HEK293 (cell line): ENCODE results near the gene CROCC.

Experiments
- ATF2 ChIP-seq: fragments of 450-650 bp; formaldehyde crosslinking; IDR thresholded peaks from 2 replicates; pipeline ENCODE4 v1.5.1; 2016; ENCODE audit warnings: missing biosample characterization, missing genetic modification characterization, low read depth
- KLF10 ChIP-seq: fragments of 450-650 bp; IDR thresholded peaks from 2 replicates; pipeline ENCODE4 v1.5.1; 2018; ENCODE audit warnings: missing biosample characterization, mild to moderate bottlenecking, missing genetic modification characterization
- TCF7L2 ChIP-seq: IDR thresholded peaks from 2 replicates; pipeline ENCODE4 v1.6.1; 2011; ENCODE audit warnings: low read depth, mild to moderate bottlenecking, inconsistent platforms, low read length, moderate library complexity, borderline replicate concordance
- ZNF138 ChIP-seq: fragments of 450-650 bp; formaldehyde crosslinking; IDR thresholded peaks from 2 replicates; pipeline ENCODE4 v1.5.1; 2016; ENCODE audit warnings: missing biosample characterization, missing genetic modification characterization, borderline replicate concordance
- ZNF239 ChIP-seq: fragments of 450-650 bp; formaldehyde crosslinking; IDR thresholded peaks from 2 replicates; pipeline ENCODE4 v1.5.1; 2016; ENCODE audit warnings: missing biosample characterization, missing genetic modification characterization
- ZNF548 ChIP-seq: fragments of 450-650 bp; formaldehyde crosslinking; IDR thresholded peaks from 2 replicates; pipeline ENCODE4 v1.5.1; 2016; ENCODE audit warnings: missing biosample characterization, missing genetic modification characterization
- ZNF549 ChIP-seq: fragments of 450-650 bp; IDR thresholded peaks from 2 replicates; pipeline ENCODE4 v1.5.1; 2018; ENCODE audit warnings: missing biosample characterization, missing genetic modification characterization, mild to moderate bottlenecking, inconsistent platforms, moderate library complexity
- ZNF677 ChIP-seq: fragments of 450-650 bp; IDR thresholded peaks from 2 replicates; pipeline ENCODE4 v1.5.0; 2018; ENCODE audit warnings: missing biosample characterization, mild to moderate bottlenecking, missing genetic modification characterization, moderate library complexity
- ZNF747 ChIP-seq: fragments of 450-650 bp; formaldehyde crosslinking; IDR thresholded peaks from 2 replicates; pipeline ENCODE4 v1.5.1; 2016; ENCODE audit warnings: missing biosample characterization, missing genetic modification characterization
- ZNF76 ChIP-seq: fragments of 450-650 bp; formaldehyde crosslinking; IDR thresholded peaks from 2 replicates; pipeline ENCODE4; 2016; ENCODE audit warnings: low read depth, missing biosample characterization, missing genetic modification characterization, borderline replicate concordance
- ZSCAN5A ChIP-seq: fragments of 450-650 bp; formaldehyde crosslinking; IDR thresholded peaks from 2 replicates; pipeline ENCODE4 v1.5.1; 2016; ENCODE audit warnings: missing biosample characterization, missing genetic modification characterization
- TF ChIP-seq, protein P1 (sequence below): fragments of 450-650 bp; formaldehyde crosslinking; IDR thresholded peaks from 2 replicates; pipeline ENCODE4 v1.5.1; 2016; ENCODE audit warnings: missing biosample characterization, missing genetic modification characterization
- TF ChIP-seq, protein P2 (sequence below): fragments of 450-650 bp; formaldehyde crosslinking; IDR thresholded peaks from 2 replicates; pipeline ENCODE4 v1.5.1; 2016; ENCODE audit warnings: missing biosample characterization, missing genetic modification characterization
- TF ChIP-seq, protein P3 (sequence below): fragments of 450-650 bp; formaldehyde crosslinking; IDR thresholded peaks from 2 replicates; pipeline ENCODE4 v1.5.1; 2016; ENCODE audit warnings: missing biosample characterization, missing genetic modification characterization

GRCh38 chr1:17014671-17015567, 93.2 kb downstream of the CROCC start:
- TF ChIP-seq, protein P1, sequence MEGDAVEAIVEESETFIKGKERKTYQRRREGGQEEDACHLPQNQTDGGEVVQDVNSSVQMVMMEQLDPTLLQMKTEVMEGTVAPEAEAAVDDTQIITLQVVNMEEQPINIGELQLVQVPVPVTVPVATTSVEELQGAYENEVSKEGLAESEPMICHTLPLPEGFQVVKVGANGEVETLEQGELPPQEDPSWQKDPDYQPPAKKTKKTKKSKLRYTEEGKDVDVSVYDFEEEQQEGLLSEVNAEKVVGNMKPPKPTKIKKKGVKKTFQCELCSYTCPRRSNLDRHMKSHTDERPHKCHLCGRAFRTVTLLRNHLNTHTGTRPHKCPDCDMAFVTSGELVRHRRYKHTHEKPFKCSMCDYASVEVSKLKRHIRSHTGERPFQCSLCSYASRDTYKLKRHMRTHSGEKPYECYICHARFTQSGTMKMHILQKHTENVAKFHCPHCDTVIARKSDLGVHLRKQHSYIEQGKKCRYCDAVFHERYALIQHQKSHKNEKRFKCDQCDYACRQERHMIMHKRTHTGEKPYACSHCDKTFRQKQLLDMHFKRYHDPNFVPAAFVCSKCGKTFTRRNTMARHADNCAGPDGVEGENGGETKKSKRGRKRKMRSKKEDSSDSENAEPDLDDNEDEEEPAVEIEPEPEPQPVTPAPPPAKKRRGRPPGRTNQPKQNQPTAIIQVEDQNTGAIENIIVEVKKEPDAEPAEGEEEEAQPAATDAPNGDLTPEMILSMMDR = no peak
- no peak for TF ChIP-seq ATF2 (tag by site-specific recombination)
- no peak for TF ChIP-seq ZNF239 (tag by site-specific recombination)
- TF ChIP-seq ZNF548 (tag by site-specific recombination) = no peak
- no peak for TF ChIP-seq ZNF747
- TF ChIP-seq ZNF677 (tag by site-specific recombination) = no peak
- TF ChIP-seq ZNF549 (tag by site-specific recombination) = no peak
- no peak for TF ChIP-seq ZNF138
- no peak for TF ChIP-seq KLF10 (tag by site-specific recombination)
- TF ChIP-seq, protein P2, sequence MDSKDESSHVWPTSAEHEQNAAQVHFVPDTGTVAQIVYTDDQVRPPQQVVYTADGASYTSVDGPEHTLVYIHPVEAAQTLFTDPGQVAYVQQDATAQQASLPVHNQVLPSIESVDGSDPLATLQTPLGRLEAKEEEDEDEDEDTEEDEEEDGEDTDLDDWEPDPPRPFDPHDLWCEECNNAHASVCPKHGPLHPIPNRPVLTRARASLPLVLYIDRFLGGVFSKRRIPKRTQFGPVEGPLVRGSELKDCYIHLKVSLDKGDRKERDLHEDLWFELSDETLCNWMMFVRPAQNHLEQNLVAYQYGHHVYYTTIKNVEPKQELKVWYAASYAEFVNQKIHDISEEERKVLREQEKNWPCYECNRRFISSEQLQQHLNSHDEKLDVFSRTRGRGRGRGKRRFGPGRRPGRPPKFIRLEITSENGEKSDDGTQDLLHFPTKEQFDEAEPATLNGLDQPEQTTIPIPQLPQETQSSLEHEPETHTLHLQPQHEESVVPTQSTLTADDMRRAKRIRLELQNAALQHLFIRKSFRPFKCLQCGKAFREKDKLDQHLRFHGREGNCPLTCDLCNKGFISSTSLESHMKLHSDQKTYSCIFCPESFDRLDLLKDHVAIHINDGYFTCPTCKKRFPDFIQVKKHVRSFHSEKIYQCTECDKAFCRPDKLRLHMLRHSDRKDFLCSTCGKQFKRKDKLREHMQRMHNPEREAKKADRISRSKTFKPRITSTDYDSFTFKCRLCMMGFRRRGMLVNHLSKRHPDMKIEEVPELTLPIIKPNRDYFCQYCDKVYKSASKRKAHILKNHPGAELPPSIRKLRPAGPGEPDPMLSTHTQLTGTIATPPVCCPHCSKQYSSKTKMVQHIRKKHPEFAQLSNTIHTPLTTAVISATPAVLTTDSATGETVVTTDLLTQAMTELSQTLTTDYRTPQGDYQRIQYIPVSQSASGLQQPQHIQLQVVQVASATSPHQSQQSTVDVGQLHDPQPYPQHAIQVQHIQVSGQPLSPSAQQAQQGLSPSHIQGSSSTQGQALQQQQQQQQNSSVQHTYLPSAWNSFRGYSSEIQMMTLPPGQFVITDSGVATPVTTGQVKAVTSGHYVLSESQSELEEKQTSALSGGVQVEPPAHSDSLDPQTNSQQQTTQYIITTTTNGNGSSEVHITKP (tag by site-specific recombination) = no peak
- no peak for TF ChIP-seq ZNF76 (tag by site-specific recombination)
- TF ChIP-seq ZSCAN5A (tag by site-specific recombination) = no peak
- TF ChIP-seq, protein P3, sequence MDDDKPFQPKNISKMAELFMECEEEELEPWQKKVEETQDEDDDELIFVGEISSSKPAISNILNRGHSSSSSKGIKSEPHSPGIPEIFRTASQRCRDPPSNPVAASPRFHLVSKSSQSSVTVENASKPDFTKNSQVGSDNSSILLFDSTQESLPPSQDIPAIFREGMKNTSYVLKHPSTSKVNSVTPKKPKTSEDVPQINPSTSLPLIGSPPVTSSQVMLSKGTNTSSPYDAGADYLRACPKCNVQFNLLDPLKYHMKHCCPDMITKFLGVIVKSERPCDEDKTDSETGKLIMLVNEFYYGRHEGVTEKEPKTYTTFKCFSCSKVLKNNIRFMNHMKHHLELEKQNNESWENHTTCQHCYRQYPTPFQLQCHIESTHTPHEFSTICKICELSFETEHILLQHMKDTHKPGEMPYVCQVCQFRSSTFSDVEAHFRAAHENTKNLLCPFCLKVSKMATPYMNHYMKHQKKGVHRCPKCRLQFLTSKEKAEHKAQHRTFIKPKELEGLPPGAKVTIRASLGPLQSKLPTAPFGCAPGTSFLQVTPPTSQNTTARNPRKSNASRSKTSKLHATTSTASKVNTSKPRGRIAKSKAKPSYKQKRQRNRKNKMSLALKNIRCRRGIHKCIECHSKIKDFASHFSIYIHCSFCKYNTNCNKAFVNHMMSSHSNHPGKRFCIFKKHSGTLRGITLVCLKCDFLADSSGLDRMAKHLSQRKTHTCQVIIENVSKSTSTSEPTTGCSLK = no peak
- TF ChIP-seq TCF7L2 = no peak
